Nephron progenitor cell (in vitro differentiated cells): ENCODE data around the gene BANP.

Source experiments
- DNase-seq: peaks from one replicate; pipeline ENCODE4 v3.0.0; 2021
- H3K27ac Mint-ChIP-seq: 2 replicates; pipeline ENCODE4 v1.8.0; 2021; ENCODE audit warnings: mild to moderate bottlenecking, moderate library complexity, mixed read lengths
- H3K27me3 Mint-ChIP-seq: 2 replicates; pipeline ENCODE4 v1.8.0; 2021; ENCODE audit warnings: mild to moderate bottlenecking, low read depth, mixed read lengths; ENCODE audit not compliant: poor library complexity
- H3K36me3 Mint-ChIP-seq: 2 replicates; pipeline ENCODE4 v1.8.0; 2021; ENCODE audit warnings: low read depth, mixed read lengths
- H3K4me1 Mint-ChIP-seq: 2 replicates; pipeline ENCODE4 v1.8.0; 2021; ENCODE audit warnings: mixed read lengths
- H3K4me3 Mint-ChIP-seq: 2 replicates; pipeline ENCODE4 v1.8.0; 2021; ENCODE audit warnings: mild to moderate bottlenecking, moderate library complexity, mixed read lengths
- H3K9me3 Mint-ChIP-seq: 2 replicates; pipeline ENCODE4 v1.8.0; 2021; ENCODE audit warnings: mild to moderate bottlenecking, moderate library complexity, mixed read lengths
- TF ChIP-seq, protein P1 (sequence below): fragments of 200-600 bp; sonication (generic); IDR thresholded peaks from 2 replicates; pipeline ENCODE4 v1.5.0; 2021; ENCODE audit warnings: antibody characterized with exemption

BANP gene

GRCh38 chr16:87922250-87922871, 28.9 kb upstream of the BANP start:
- H3K4me1 Mint-ChIP-seq, result peaks cover 29% of the 10 kb centered on the region
- no peak overlapping the region for H3K4me3 Mint-ChIP-seq
- no peaks in the 10 kb centered on the region for H3K36me3 Mint-ChIP-seq
- TF ChIP-seq, protein P1, sequence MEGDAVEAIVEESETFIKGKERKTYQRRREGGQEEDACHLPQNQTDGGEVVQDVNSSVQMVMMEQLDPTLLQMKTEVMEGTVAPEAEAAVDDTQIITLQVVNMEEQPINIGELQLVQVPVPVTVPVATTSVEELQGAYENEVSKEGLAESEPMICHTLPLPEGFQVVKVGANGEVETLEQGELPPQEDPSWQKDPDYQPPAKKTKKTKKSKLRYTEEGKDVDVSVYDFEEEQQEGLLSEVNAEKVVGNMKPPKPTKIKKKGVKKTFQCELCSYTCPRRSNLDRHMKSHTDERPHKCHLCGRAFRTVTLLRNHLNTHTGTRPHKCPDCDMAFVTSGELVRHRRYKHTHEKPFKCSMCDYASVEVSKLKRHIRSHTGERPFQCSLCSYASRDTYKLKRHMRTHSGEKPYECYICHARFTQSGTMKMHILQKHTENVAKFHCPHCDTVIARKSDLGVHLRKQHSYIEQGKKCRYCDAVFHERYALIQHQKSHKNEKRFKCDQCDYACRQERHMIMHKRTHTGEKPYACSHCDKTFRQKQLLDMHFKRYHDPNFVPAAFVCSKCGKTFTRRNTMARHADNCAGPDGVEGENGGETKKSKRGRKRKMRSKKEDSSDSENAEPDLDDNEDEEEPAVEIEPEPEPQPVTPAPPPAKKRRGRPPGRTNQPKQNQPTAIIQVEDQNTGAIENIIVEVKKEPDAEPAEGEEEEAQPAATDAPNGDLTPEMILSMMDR, result no peak
- no peak overlapping the region for H3K27ac Mint-ChIP-seq
- peaks cover 17% of the 10 kb centered on the region for H3K27me3 Mint-ChIP-seq
- no peak for DNase-seq
- no peaks in the 10 kb centered on the region for H3K9me3 Mint-ChIP-seq

DNA sequence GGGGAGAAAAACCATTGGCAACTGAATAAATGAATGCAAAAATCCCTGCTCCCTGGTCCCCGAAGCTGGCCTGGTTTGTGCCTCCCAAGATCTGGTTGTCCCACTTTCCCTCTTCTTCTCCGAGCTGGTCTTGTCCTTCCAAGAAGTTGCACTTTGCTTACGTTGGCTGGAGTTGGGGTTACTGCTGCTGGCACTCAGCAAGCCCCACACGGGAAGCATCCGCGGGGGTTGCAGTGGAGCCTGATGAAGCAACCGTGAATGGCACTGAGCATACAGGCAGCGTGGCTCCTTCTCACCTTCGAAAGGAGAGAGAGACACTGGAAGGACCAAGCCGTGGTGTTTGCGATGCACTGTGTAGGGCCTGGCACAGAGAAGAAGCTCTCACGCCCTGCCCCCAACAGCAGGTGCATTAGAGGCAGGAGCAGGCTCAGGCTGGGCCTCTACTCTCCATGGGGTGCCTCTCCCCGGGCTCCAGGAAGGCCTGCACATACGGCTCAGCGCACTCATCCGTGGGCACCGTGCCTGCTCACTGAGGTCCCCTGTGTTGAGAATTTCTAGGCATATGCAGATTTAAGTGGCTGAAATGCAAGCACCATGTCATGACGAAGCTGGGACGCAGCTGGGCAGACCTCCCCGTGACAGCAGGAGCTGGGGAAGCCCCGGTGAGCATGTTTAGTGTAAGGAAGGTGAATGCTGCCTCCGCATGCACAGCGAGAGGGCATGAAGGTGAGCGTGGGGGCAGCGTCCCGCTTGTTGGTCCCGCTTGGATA, 27.0 kb upstream of the BANP start:
- no peak overlapping the region for H3K4me3 Mint-ChIP-seq
- peaks cover 17% of the 10 kb centered on the region for H3K27me3 Mint-ChIP-seq
- H3K36me3 Mint-ChIP-seq, result no peaks in the 10 kb centered on the region
- H3K27ac Mint-ChIP-seq, result peak overlapping the region; percentile 30
- TF ChIP-seq, protein P1, result no peak
- peaks cover 23% of the 10 kb centered on the region for H3K4me1 Mint-ChIP-seq
- no peak for DNase-seq
- H3K9me3 Mint-ChIP-seq, result no peaks in the 10 kb centered on the region

DNA sequence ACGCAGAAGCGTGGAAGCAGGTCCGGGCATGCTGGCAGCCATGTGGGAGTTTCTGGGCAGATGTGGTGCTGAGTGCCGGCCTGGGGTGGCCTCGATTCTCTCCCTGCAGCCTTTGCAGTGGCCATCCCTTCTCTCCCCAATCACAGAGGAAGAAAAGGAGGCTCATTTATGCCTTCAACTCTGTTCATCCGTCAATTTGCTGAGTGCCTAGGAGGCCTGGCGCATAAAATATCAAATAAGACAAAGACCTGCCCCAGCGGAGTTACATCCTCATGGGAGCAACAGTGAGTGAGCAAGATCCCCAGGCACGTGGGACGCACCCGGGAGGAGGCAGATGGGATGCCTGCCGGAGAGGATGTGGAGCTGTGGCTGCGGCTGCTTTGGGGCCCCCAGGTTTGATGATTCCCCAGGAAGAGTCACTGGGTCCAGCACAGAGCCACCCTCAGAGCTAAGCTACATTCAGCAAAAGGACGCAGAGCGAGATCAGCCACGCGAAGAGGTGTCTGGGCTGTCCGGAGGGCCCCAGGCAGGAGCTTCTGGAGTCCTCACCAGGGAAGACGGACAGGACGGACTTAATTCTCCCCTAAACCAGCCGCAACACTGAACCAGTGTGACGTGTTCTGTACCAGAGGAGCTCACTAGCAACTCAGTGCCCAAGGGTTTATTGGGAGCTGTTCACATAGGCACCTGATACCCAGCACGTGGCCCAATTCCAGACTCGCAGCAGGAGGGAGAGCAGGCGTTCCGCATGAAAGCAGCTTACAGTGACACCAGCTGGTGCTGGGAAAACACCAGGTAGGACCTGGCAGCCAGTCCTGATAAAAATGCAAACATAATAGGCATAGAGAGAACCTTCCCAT, 26.2 kb upstream of the BANP start:
- TF ChIP-seq, protein P1, result no peak
- peak overlapping the region; percentile 58 for H3K27ac Mint-ChIP-seq
- no peaks in the 10 kb centered on the region for H3K36me3 Mint-ChIP-seq
- peaks cover 23% of the 10 kb centered on the region for H3K4me1 Mint-ChIP-seq
- no peak for DNase-seq
- peaks cover 17% of the 10 kb centered on the region for H3K27me3 Mint-ChIP-seq
- no peaks in the 10 kb centered on the region for H3K9me3 Mint-ChIP-seq
- no peak overlapping the region for H3K4me3 Mint-ChIP-seq

- DNase-seq, result no peak
- Mint-ChIP-seq H3K4me1 (peaks cover 23% of the 10 kb centered on the region), H3K27ac (no peak overlapping the region), H3K4me3 (no peak overlapping the region), H3K9me3 (no peaks in the 10 kb centered on the region), H3K36me3 (no peaks in the 10 kb centered on the region), H3K27me3 (peaks cover 17% of the 10 kb centered on the region)
- TF ChIP-seq, protein P1, result no peak
Measured at GRCh38 chr16:87926246-87927194, 24.7 kb upstream of the BANP start.

DNA sequence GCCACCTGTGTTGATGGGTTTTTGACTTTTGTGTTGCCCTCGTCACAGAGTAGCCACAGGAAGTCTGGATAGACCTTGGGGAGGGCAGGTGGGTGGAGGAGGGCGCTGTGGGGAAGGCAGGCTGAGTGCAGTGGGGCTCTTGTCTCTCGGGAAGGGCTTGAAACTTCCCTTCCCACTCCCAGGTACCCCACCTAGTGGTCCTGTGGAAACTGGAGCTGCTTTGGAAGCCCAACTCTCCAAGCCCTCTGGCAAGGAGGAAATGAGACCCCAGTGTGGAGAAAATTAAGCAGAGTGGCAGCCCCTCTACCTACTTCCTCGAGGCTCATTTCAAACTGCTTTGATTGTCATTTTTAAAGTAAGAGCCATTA, 24.1 kb upstream of the BANP start:
- TF ChIP-seq, protein P1, result no peak
- Mint-ChIP-seq H3K9me3 (no peaks in the 10 kb centered on the region), H3K36me3 (no peaks in the 10 kb centered on the region), H3K27me3 (peaks cover 17% of the 10 kb centered on the region), H3K4me3 (no peak overlapping the region), H3K4me1 (peaks cover 25% of the 10 kb centered on the region), H3K27ac (no peak overlapping the region)
- no peak for DNase-seq
